Measurements from ENCODE around the gene ATG4D. TPM values are rescaled to one million over a fixed set of nuclear protein-coding genes. Genes with fewer than 3 reads are reported as not detected.

Gene ATG4D
- polyA plus RNA-seq, 1 of the 3 experiments (the other 2 are of a cell fraction), result 22.6 TPM

GRCh38 chr19:10518444-10519361 is 25.0 kb upstream of the ATG4D start:
- H3K9ac ChIP-seq, result no peak overlapping the region

More at GRCh38 chr19:10518444-10519361, 25.0 kb upstream of the ATG4D start:
- ChIA-PET POLR2A (no interaction called here), CTCF (interaction anchor here (1.4 to 3.6 kb wide), 3 partner anchors 9 to 102 kb away, joined by 3 to 20 read pairs (median 5); no protein-coding TSS in a partner anchor)
- Histone ChIP-seq H3K27me3 (ENCODE audit: insufficient read depth) (peaks cover 11% of the 10 kb centered on the region; the same call in 1 of the 2 replicates), H3F3A (replicated peaks; ENCODE audit: insufficient read depth) (no peaks in the 10 kb centered on the region), H3K4me3 (ENCODE audit: low read depth in 2 of 2, low read length in 1 of 2) (peak overlapping the region in 1 of 2 experiments; percentile 58; a peak in 1 of 4 replicates), H3K9me3 (no peaks in the 10 kb centered on the region), H3K27ac (ENCODE audit: low read depth in 2 of 2, low read length in 1 of 2) (no peak overlapping the region), H3K79me2 (ENCODE audit: insufficient read depth) (no peaks in the 10 kb centered on the region), H2AFZ (ENCODE audit: low read depth) (peak overlapping the region; percentile 78; the same call in 1 of the 2 replicates), H3K9me2 (no peaks in the 10 kb centered on the region), H4K20me1 (ENCODE audit: insufficient read depth) (no peaks in the 10 kb centered on the region), H3K36me3 (replicated peaks in 1 of 2; ENCODE audit: control insufficient read depth in 1 of 2, insufficient read depth in 2 of 2, low read length in 1 of 2) (no peaks in the 10 kb centered on the region), H3K4me1 (ENCODE audit: control insufficient read depth in 1 of 2, insufficient read depth in 2 of 2, low read depth in 1 of 2, low read length in 1 of 2) (no peaks in the 10 kb centered on the region; a peak in 1 of 4 replicates), H3K4me2 (peak overlapping the region; percentile 79)
- peak; percentile 51 for DNase-seq
- TF ChIP-seq RXRA (IDR thresholded peaks at IDR 0.05; ENCODE audit: borderline replicate concordance, low read depth) (no peak), MEF2A (IDR thresholded peaks at IDR 0.05; ENCODE audit: borderline replicate concordance, low read depth) (no peak), TEAD4 (IDR thresholded peaks at IDR 0.05; ENCODE audit: borderline replicate concordance, insufficient read depth) (no peak), NFIC (IDR thresholded peaks at IDR 0.05; ENCODE audit: borderline replicate concordance) (no peak), CHD2 (IDR thresholded peaks at IDR 0.05; ENCODE audit: low read length, partially characterized antibody) (no peak), ELF1 (IDR thresholded peaks at IDR 0.05) (no peak), YY1 (IDR thresholded peaks at IDR 0.05; ENCODE audit: low read depth) (no peak), GABPA (IDR thresholded peaks at IDR 0.05; ENCODE audit: low read depth) (no peak), PBX3 (IDR thresholded peaks at IDR 0.05) (no peak), USF2 (IDR thresholded peaks at IDR 0.05; ENCODE audit: borderline replicate concordance, low read depth, low read length) (no peak), RAD21 (IDR thresholded peaks at IDR 0.05; ENCODE audit: low read length) (no peak), FOXM1 (IDR thresholded peaks at IDR 0.05; ENCODE audit: low read depth) (no peak), POLR2AphosphoS5 (IDR thresholded peaks at IDR 0.05; ENCODE audit: low read depth, low read length) (no peak), CTCF (IDR thresholded peaks at IDR 0.05) (no peak)
- WGBS (ENCODE audit: low lambda C conversion rate), result 28% methylated on average over 21 of the region's 33 CpGs

Measured in SK-N-SH (cell line).